SK-N-SH (cell line): ENCODE results near the gene MATN4.

ENCODE experiments used
- SMC3 ChIP-seq: IDR thresholded peaks from 2 replicates; pipeline ENCODE4 v1.6.1; 2012; ENCODE audit warnings: low read depth, low read length, improper control_type of control experiment
- TF ChIP-seq, protein P1 (sequence below): fragments of 200-600 bp; sonication (generic); IDR thresholded peaks from 2 replicates; pipeline ENCODE4 v1.6.1; 2017; ENCODE audit warnings: antibody characterized with exemption, mild to moderate bottlenecking, moderate library complexity
- TF ChIP-seq, protein P2 (sequence below): IDR thresholded peaks from 2 replicates; pipeline ENCODE4 v1.4.0; 2012; ENCODE audit warnings: low read depth, borderline replicate concordance

DNA sequence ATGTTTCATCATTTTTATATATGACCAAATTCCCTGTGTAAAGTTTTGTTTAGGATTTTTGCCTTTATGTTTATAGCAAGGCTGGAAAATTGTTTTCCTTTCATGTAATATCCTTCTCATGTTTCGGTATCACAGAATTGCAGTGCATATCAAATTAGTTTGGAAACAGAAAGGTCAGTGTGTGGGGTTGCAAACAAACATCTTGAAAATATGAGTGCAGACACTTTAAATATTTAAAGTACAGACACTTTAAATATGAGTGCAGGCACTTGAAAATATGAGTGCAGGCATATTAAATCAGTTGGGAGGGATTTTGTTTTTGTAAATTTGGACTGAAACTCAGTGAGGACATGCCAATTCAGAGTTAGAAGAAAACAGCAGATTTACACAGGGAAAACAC is 60.2 kb downstream of the MATN4 start:
- TF ChIP-seq SMC3 = no peak
- TF ChIP-seq, protein P1, sequence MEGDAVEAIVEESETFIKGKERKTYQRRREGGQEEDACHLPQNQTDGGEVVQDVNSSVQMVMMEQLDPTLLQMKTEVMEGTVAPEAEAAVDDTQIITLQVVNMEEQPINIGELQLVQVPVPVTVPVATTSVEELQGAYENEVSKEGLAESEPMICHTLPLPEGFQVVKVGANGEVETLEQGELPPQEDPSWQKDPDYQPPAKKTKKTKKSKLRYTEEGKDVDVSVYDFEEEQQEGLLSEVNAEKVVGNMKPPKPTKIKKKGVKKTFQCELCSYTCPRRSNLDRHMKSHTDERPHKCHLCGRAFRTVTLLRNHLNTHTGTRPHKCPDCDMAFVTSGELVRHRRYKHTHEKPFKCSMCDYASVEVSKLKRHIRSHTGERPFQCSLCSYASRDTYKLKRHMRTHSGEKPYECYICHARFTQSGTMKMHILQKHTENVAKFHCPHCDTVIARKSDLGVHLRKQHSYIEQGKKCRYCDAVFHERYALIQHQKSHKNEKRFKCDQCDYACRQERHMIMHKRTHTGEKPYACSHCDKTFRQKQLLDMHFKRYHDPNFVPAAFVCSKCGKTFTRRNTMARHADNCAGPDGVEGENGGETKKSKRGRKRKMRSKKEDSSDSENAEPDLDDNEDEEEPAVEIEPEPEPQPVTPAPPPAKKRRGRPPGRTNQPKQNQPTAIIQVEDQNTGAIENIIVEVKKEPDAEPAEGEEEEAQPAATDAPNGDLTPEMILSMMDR = no peak
- TF ChIP-seq, protein P2, sequence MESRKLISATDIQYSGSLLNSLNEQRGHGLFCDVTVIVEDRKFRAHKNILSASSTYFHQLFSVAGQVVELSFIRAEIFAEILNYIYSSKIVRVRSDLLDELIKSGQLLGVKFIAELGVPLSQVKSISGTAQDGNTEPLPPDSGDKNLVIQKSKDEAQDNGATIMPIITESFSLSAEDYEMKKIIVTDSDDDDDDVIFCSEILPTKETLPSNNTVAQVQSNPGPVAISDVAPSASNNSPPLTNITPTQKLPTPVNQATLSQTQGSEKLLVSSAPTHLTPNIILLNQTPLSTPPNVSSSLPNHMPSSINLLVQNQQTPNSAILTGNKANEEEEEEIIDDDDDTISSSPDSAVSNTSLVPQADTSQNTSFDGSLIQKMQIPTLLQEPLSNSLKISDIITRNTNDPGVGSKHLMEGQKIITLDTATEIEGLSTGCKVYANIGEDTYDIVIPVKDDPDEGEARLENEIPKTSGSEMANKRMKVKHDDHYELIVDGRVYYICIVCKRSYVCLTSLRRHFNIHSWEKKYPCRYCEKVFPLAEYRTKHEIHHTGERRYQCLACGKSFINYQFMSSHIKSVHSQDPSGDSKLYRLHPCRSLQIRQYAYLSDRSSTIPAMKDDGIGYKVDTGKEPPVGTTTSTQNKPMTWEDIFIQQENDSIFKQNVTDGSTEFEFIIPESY = no peak
